Muscle of leg (tissue), 11 donors: ENCODE data around the gene DOK6. TPM values are rescaled to one million over a fixed set of nuclear protein-coding genes. Genes with fewer than 3 reads are reported as not detected.
"Not testable (repeated sequence)": the region's sequence is repeated elsewhere in the genome, so short reads cannot be mapped to it uniquely, and the experiment has no call there.

Experiments
- DNase-seq: peaks from one replicate; pipeline ENCODE4 v3.0.0; 2013
- H3K27ac ChIP-seq: one replicate; pipeline ENCODE4 v1.5.1; 2013; ENCODE audit warnings: mild to moderate bottlenecking, low read length, control low read depth
- H3K27me3 ChIP-seq: one replicate; pipeline ENCODE4 v1.6.1; 2013; ENCODE audit warnings: low read length; ENCODE audit not compliant: control insufficient read depth, insufficient read depth
- H3K36me3 ChIP-seq: one replicate; pipeline ENCODE4 v1.6.1; 2013; ENCODE audit warnings: low read length; ENCODE audit not compliant: control insufficient read depth, insufficient read depth
- H3K4me1 ChIP-seq: one replicate; pipeline ENCODE4 v1.6.1; 2013; ENCODE audit warnings: low read length; ENCODE audit not compliant: control insufficient read depth, insufficient read depth
- H3K4me3 ChIP-seq: one replicate; pipeline ENCODE4 v1.5.1; 2013; ENCODE audit warnings: low read length, control low read depth
- H3K9me3 ChIP-seq: replicated peaks from 2 replicates; pipeline ENCODE4 v1.6.1; 2013; ENCODE audit warnings: low read depth, low read length; ENCODE audit not compliant: control insufficient read depth
- WGBS: methylation state at CpG from one replicate; pipeline ENCODE4 v1.1.5; 2013; ENCODE audit warnings: missing lambda C conversion rate; ENCODE audit not compliant: insufficient coverage; 5-methylcytosine and 5-hydroxymethylcytosine counted together
- polyA plus RNA-seq, 8 donors: library from polyadenylated mRNA; unstranded; fragments of 120-200 nt; gene quantifications; one replicate each; pipeline versions ENCODE4 v1.2.1 to v1.2.3, GENCODE V29; 2013; ENCODE audit warnings: inconsistent platforms in 1 of 8, low replicate concordance in 1 of 8; ENCODE audit not compliant: insufficient read length in 8 of 8, insufficient read depth in 1 of 8
- total RNA-seq: library from RNA; stranded (reverse); fragments of 120-200 nt; gene quantifications from one replicate; pipeline ENCODE4 v1.2.4, GENCODE V29; 2013

DOK6 gene
- total and polyA plus RNA-seq, 9 donors = 2.3 to 4.9 (median 3.3) TPM

- H3K4me1 ChIP-seq, H3K36me3 ChIP-seq, H3K27ac ChIP-seq, H3K27me3 ChIP-seq, DNase-seq, H3K9me3 ChIP-seq, H3K4me3 ChIP-seq: not testable (repeated sequence)
- WGBS = no CpG with 5 or more reads among the region's 12 CpGs
Measured at GRCh38 chr18:69834980-69835379, 434.3 kb downstream of the DOK6 start.

DNA sequence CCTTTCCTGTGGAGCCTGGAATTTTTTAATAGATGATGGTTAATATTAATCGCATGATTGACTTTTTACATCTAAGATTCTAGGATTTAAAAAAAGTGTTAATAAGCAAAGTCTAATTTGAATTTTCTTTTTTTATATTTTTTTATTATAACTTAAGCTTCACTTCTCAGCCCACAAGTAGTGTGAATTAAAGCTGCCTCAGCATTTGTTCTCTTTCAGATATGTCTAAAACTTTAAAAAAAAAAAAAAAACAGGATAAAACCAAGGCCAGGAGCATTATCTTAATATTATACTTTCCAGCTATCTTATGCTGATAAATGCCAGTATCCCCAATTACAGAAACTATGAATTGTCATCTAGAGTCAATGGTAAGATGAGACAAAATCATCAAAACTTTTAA is 437.3 kb downstream of the DOK6 start:
- no peaks in the 10 kb centered on the region for H3K27me3 ChIP-seq
- no CpG with 5 or more reads among the region's 1 CpG for WGBS
- peaks cover 2% of the 10 kb centered on the region for H3K4me1 ChIP-seq
- no peak for DNase-seq
- no peaks in the 10 kb centered on the region for H3K9me3 ChIP-seq
- no peaks in the 10 kb centered on the region for H3K36me3 ChIP-seq
- H3K4me3 ChIP-seq = no peak overlapping the region
- no peak overlapping the region for H3K27ac ChIP-seq

- Histone ChIP-seq H3K4me1 (peaks cover 2% of the 10 kb centered on the region), H3K27ac (no peak overlapping the region), H3K4me3 (no peak overlapping the region), H3K9me3 (no peaks in the 10 kb centered on the region), H3K27me3 (no peaks in the 10 kb centered on the region), H3K36me3 (no peaks in the 10 kb centered on the region)
- 86% methylated on average over 3 of the region's 3 CpGs for WGBS
- DNase-seq = no peak
Measured at GRCh38 chr18:69838620-69839411, 438.1 kb downstream of the DOK6 start.

DNA sequence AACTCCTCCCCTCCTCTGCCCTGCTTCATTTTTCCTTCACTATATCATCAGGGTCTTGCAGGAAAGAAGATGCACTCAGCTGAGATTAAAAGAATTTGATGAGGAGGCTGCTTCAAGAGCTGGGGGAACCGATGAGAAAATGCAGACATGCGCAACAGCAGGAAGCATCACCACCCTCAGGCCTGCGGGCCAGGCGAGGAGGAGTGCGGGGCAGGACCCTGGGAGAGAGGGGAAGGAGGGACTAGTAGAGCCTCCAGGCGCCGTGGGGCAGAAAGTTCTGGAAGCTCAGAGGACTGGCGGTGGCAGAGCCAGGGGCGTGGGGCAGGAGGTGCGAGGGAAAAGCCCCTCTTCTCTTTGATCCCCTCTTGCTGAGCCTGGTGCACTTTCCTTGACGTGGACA is 438.8 kb downstream of the DOK6 start:
- Histone ChIP-seq H3K36me3 (no peaks in the 10 kb centered on the region), H3K9me3 (no peaks in the 10 kb centered on the region), H3K4me3 (no peak overlapping the region), H3K27me3 (no peaks in the 10 kb centered on the region), H3K27ac (no peak overlapping the region), H3K4me1 (peaks cover 2% of the 10 kb centered on the region)
- DNase-seq = no peak
- 98% methylated on average over 6 of the region's 11 CpGs for WGBS

GRCh38 chr18:69840001-69840400 is 439.3 kb downstream of the DOK6 start:
- H3K4me1 ChIP-seq = peaks cover 2% of the 10 kb centered on the region

DNA sequence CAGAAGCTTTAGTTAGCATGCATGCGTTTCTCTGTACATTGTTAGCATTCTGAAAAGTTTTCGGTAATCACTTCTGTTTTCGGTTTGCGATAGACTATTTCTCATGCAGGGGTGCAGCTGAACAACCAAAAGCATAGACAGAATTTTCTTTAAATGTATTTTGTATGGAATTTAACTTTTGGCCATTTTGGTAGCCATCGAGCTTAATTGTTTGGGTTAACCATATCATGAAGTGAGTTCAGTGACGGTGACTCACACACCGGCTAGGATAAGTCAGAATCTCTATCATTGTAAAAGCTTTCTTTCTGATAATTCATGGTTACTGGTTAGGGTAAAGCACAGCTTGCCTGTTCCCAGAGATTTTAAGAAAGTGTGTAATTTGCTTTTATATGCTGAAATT is 439.8 kb downstream of the DOK6 start:
- no peaks in the 10 kb centered on the region for H3K27me3 ChIP-seq
- H3K4me3 ChIP-seq = no peak overlapping the region
- peak overlapping the region; percentile 32 for H3K27ac ChIP-seq
- 62% methylated on average over 5 of the region's 7 CpGs for WGBS
- H3K36me3 ChIP-seq = no peaks in the 10 kb centered on the region
- H3K9me3 ChIP-seq = no peaks in the 10 kb centered on the region
- DNase-seq = peak; percentile 7
- H3K4me1 ChIP-seq = peaks cover 2% of the 10 kb centered on the region

More at GRCh38 chr18:69840001-69840400, 439.3 kb downstream of the DOK6 start:
- 40% methylated on average over 3 of the region's 11 CpGs for WGBS
- no peaks in the 10 kb centered on the region for H3K9me3 ChIP-seq
- H3K36me3 ChIP-seq = no peaks in the 10 kb centered on the region
- no peak overlapping the region for H3K4me3 ChIP-seq
- peak overlapping the region; percentile 32 for H3K27ac ChIP-seq
- DNase-seq = peak; percentile 19
- no peaks in the 10 kb centered on the region for H3K27me3 ChIP-seq

- Histone ChIP-seq H3K4me1 (peaks cover 5% of the 10 kb centered on the region), H3K27me3 (no peaks in the 10 kb centered on the region)
- DNase-seq = peak; percentile 9
Measured at GRCh38 chr18:69841117-69841516, 440.4 kb downstream of the DOK6 start.

DNA sequence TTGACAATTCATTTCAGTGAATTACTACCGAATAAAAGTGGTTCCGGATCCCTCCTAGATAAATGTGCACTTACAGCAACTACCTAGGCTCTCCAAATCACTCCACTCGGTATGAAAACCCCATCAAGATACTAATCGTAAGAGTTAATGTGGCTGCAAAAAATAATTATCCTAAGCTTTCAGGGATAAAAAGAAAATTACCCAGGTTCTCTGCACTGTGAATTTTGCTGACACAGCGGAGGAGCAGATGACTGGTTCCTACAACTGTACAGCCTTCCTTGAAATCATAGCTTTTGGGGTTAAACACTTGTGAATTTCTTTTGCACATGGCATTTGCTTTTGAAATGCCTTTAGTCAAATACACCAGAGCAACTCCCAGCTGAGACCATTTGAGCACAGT is 442.3 kb downstream of the DOK6 start:
- no peaks in the 10 kb centered on the region for H3K27me3 ChIP-seq
- no peak overlapping the region for H3K4me3 ChIP-seq
- no peaks in the 10 kb centered on the region for H3K9me3 ChIP-seq
- no peak for DNase-seq
- H3K27ac ChIP-seq = no peak overlapping the region
- H3K4me1 ChIP-seq = peaks cover 5% of the 10 kb centered on the region
- H3K36me3 ChIP-seq = no peaks in the 10 kb centered on the region
- 100% methylated on average over 1 of the region's 5 CpGs for WGBS

More at GRCh38 chr18:69841117-69841516, 440.4 kb downstream of the DOK6 start:
- no peaks in the 10 kb centered on the region for H3K36me3 ChIP-seq
- WGBS = 85% methylated on average over 6 of the region's 9 CpGs
- H3K4me3 ChIP-seq = no peak overlapping the region
- no peak overlapping the region for H3K27ac ChIP-seq
- no peaks in the 10 kb centered on the region for H3K9me3 ChIP-seq

- WGBS = no CpG with 5 or more reads among the region's 2 CpGs
- no peaks in the 10 kb centered on the region for H3K9me3 ChIP-seq
- no peak for DNase-seq
- H3K27ac ChIP-seq = no peak overlapping the region
- peaks cover 5% of the 10 kb centered on the region for H3K4me1 ChIP-seq
- H3K4me3 ChIP-seq = no peak overlapping the region
- no peaks in the 10 kb centered on the region for H3K27me3 ChIP-seq
- no peaks in the 10 kb centered on the region for H3K36me3 ChIP-seq
Measured at GRCh38 chr18:69844656-69845055, 444.0 kb downstream of the DOK6 start.

DNA sequence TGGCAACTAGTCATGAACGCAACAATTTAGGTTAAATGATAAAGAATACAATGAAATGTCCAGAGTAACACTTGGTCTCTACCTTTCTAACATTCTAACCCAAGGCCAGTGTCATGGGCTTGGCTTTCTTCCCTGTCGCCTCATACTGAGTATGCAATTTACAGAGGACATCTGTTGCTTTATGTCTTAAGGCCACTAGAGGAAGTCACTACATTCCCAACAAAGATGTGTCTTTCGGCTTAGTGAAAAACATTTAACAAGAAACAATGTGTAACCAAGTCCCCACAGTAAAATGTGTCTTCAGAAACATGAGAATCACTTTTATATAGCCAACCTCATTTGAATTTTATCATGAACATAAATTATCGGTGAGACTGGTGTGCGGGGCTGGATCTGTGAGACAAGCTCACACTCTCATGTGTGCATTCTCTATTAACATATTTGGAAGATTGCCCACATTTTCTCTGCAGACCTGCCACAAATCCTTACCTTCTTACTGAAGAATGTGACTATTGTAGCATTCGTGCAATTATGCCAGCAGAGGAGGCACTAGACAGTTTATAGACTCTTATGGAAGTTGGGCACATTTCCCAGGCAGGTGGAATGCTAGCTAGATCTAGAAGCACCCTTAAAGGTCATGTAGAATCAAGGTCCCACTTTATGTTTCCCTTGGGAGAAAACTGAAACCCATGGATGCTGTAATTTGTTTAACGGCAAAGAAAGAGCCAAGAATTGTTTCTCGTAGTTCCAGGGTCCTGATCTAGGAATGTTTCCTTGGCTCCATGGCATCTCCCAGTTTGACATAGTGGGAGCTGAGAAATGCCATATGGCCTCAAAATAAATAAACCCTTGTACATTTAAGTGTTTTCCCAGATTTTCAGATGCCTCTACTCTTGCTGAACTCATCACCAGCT is 445.2 kb downstream of the DOK6 start:
- Histone ChIP-seq H3K36me3 (no peaks in the 10 kb centered on the region), H3K27me3 (no peaks in the 10 kb centered on the region), H3K4me3 (no peak overlapping the region), H3K27ac (no peak overlapping the region), H3K4me1 (peaks cover 5% of the 10 kb centered on the region), H3K9me3 (no peaks in the 10 kb centered on the region)
- DNase-seq = peak; percentile 29
- 0% methylated on average over 1 of the region's 8 CpGs for WGBS
